ENCODE results near the gene LRFN2. TPM values are rescaled to one million over a fixed set of nuclear protein-coding genes. Genes with fewer than 3 reads are reported as not detected.

LRFN2 gene
- total RNA-seq, 1 donor from 2014 or later: not detected

DNA sequence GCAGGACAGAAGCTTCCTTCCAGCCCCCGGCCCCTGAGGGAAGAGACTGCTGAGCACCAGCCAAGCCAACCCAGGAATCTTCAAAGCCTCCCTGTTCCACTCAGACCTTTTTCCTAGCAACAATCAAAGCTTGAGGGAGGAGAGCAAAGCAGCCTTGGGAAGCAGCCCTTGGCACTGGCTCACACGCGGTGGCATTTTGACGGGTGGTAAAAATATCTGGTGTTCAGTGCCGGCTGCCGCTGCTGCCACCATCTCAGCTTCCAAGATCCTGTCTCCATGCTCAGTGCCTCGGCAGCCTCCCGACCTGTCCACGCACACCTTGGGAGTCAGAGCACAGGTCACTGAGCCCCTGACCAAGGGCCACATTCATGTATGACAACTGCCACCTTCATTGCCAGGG lies 170.1 kb downstream of the LRFN2 start:
- peaks cover 2% of the 10 kb centered on the region for H3K27me3 Mint-ChIP-seq
- H3K9me3 Mint-ChIP-seq: no peaks in the 10 kb centered on the region
- DNase-seq: no peak
- ATAC-seq (ENCODE audit: low read depth): no peak
- TF ChIP-seq, protein P1, sequence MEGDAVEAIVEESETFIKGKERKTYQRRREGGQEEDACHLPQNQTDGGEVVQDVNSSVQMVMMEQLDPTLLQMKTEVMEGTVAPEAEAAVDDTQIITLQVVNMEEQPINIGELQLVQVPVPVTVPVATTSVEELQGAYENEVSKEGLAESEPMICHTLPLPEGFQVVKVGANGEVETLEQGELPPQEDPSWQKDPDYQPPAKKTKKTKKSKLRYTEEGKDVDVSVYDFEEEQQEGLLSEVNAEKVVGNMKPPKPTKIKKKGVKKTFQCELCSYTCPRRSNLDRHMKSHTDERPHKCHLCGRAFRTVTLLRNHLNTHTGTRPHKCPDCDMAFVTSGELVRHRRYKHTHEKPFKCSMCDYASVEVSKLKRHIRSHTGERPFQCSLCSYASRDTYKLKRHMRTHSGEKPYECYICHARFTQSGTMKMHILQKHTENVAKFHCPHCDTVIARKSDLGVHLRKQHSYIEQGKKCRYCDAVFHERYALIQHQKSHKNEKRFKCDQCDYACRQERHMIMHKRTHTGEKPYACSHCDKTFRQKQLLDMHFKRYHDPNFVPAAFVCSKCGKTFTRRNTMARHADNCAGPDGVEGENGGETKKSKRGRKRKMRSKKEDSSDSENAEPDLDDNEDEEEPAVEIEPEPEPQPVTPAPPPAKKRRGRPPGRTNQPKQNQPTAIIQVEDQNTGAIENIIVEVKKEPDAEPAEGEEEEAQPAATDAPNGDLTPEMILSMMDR (IDR thresholded peaks at IDR 0.05): no peak
- H3K4me1 Mint-ChIP-seq: no peaks in the 10 kb centered on the region
- intact Hi-C loops (cut with micrococcal nuclease): no loop called here
- ChIA-PET CTCF (no interaction called here), POLR2A (no interaction called here)
- H3K27ac Mint-ChIP-seq: no peak overlapping the region
- H3K4me3 Mint-ChIP-seq: no peak overlapping the region
- H3K36me3 Mint-ChIP-seq (ENCODE audit: low read depth): no peaks in the 10 kb centered on the region

DNA sequence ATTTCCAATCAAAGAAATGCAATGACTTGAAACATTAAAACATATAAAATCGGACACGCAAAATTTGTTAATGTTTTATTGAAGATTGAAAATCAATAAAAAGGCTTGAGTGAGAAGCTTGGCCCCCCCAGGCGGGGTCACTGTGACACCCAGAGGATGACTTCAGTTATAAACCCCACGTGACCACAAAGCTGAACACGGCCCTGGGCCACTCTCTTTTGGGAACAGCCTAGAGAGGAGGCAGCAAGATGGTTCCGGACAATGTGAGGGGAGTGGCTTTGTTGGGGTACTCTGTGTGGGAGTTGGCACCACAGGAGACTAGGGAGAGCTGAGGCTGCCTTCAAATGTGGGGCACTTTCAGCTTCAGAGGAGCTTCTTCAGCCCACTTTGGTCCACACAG lies 172.5 kb downstream of the LRFN2 start:
- CTCF ChIA-PET: no interaction called here
- H3K4me1 Mint-ChIP-seq: no peaks in the 10 kb centered on the region
- DNase-seq (no peak), ATAC-seq (ENCODE audit: low read depth) (no peak)
- H3K36me3 Mint-ChIP-seq (ENCODE audit: low read depth): no peaks in the 10 kb centered on the region
- TF ChIP-seq, protein P1 (IDR thresholded peaks at IDR 0.05): no peak
- H3K27me3 Mint-ChIP-seq: peaks cover 3% of the 10 kb centered on the region
- intact Hi-C loops (cut with micrococcal nuclease): no loop called here
- H3K4me3 Mint-ChIP-seq: no peak overlapping the region
- POLR2A ChIA-PET: no interaction called here
- H3K27ac Mint-ChIP-seq: no peak overlapping the region
- H3K9me3 Mint-ChIP-seq: no peaks in the 10 kb centered on the region

DNA sequence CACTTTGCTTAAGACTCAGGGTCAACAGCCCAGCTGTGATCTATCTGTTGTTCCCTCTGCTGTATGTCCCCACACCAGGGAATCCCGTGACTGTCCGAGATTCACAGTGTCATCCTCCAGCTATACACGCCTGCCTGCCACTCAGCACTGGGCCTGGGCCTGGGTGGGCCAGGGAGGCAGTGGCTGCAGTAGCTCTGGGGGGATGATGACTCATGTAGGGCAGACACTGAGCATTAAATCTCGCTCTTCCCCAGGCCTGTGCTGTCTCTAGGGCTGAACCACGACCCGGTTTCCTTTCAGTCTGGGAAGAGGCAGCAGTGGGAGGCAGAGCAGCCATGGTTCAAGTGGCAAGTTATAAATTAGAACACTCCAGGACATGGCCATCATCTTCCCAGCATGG lies 173.9 kb downstream of the LRFN2 start:
- H3K4me1 Mint-ChIP-seq: no peaks in the 10 kb centered on the region
- CTCF ChIA-PET: no interaction called here
- no peak overlapping the region for H3K27ac Mint-ChIP-seq
- intact Hi-C loops (cut with micrococcal nuclease): no loop called here
- DNase-seq: no peak
- peaks cover 2% of the 10 kb centered on the region for H3K27me3 Mint-ChIP-seq
- no peak overlapping the region for H3K4me3 Mint-ChIP-seq
- TF ChIP-seq, protein P1 (IDR thresholded peaks at IDR 0.05): no peak
- no peaks in the 10 kb centered on the region for H3K36me3 Mint-ChIP-seq (ENCODE audit: low read depth)
- POLR2A ChIA-PET: no interaction called here
- no peak for ATAC-seq (ENCODE audit: low read depth)
- no peaks in the 10 kb centered on the region for H3K9me3 Mint-ChIP-seq

DNA sequence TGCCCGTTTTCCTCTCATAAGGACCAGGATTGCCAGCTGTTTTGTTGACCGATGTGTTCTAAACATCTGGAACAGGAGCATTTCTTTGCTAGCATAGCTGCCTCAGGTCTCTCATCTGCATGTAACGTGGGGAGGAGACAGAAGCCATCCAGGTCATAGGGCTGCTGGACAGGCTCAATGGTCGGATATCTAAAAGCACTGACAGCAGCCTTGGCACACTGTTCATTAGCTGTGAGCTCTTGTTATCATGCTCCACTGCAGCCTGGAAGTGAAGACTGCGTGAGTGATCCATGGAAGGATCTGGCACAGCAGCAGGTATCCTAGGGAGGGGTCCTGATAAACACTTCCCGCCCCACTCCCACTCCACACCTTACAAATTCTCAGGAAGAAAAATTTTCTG lies 175.3 kb downstream of the LRFN2 start:
- no peak for DNase-seq
- intact Hi-C loops (cut with micrococcal nuclease): no loop called here
- Mint-ChIP-seq H3K36me3 (ENCODE audit: low read depth) (no peaks in the 10 kb centered on the region), H3K9me3 (no peaks in the 10 kb centered on the region), H3K4me3 (no peak overlapping the region), H3K27me3 (peaks cover 2% of the 10 kb centered on the region), H3K4me1 (no peaks in the 10 kb centered on the region), H3K27ac (no peak overlapping the region)
- ChIA-PET POLR2A (no interaction called here), CTCF (no interaction called here)
- ATAC-seq (ENCODE audit: low read depth): no peak
- TF ChIP-seq, protein P1 (IDR thresholded peaks at IDR 0.05): no peak

DNA sequence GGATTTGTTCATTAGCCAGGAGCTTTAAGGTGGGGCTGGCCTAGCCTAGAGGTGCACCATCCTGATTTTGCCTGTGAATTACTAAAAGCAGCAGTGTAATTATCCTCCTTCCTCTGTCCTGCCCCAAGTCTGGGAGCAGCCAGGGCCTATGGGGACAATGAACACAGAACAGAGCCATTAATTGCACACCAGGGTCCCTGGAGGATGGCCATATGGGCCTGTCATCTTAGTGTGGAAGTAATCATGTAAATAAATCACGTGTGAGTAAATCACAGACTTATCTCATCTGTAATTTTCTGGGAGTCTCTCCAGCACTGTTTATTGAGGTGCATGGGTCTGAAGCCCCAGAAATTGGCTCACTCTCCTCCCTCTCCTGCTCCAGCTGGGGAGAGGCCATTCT lies 176.3 kb downstream of the LRFN2 start:
- H3K4me1 Mint-ChIP-seq: no peaks in the 10 kb centered on the region
- ChIA-PET CTCF (no interaction called here), POLR2A (no interaction called here)
- DNase-seq (no peak), ATAC-seq (ENCODE audit: low read depth) (no peak)
- intact Hi-C loops (cut with micrococcal nuclease): no loop called here
- TF ChIP-seq, protein P1 (IDR thresholded peaks at IDR 0.05): no peak
- no peak overlapping the region for H3K4me3 Mint-ChIP-seq
- peaks cover 2% of the 10 kb centered on the region for H3K27me3 Mint-ChIP-seq
- H3K9me3 Mint-ChIP-seq: no peaks in the 10 kb centered on the region
- H3K27ac Mint-ChIP-seq: no peak overlapping the region
- H3K36me3 Mint-ChIP-seq (ENCODE audit: low read depth): no peaks in the 10 kb centered on the region

Measured in activated B cell treated with CpG ODN at 0.5 μM for 24 hours (primary cell).